ENCODE data around the gene SGIP1. TPM values are rescaled to one million over a fixed set of nuclear protein-coding genes. Genes with fewer than 3 reads are reported as not detected.

Gene SGIP1
- total RNA-seq, 1 donor from 2014 or later = 5.3 TPM

- TF ChIP-seq CTCF (conservative IDR thresholded peaks at IDR 0.05) = no peak
- Mint-ChIP-seq H3K27ac (ENCODE audit: unreplicated experiment) (no peak overlapping the region), H3K27me3 (ENCODE audit: low read depth) (peaks cover 9% of the 10 kb centered on the region), H3K9me3 (no peaks in the 10 kb centered on the region), H3K4me3 (no peak overlapping the region), H3K36me3 (ENCODE audit: low read depth) (no peaks in the 10 kb centered on the region), H3K4me1 (no peaks in the 10 kb centered on the region)
- DNase-seq (ENCODE audit: low read depth, low spot score) = no peak
These were observed 99.2 kb downstream of the SGIP1 start for GRCh38 chr1:66633159-66633558.

- H3K27ac Mint-ChIP-seq (ENCODE audit: unreplicated experiment) = no peak overlapping the region
- no peaks in the 10 kb centered on the region for H3K9me3 Mint-ChIP-seq
- no peak overlapping the region for H3K4me3 Mint-ChIP-seq
- no peaks in the 10 kb centered on the region for H3K36me3 Mint-ChIP-seq (ENCODE audit: low read depth)
- H3K4me1 Mint-ChIP-seq = no peaks in the 10 kb centered on the region
- no peak for TF ChIP-seq CTCF (conservative IDR thresholded peaks at IDR 0.05)
- H3K27me3 Mint-ChIP-seq (ENCODE audit: low read depth) = peaks cover 1% of the 10 kb centered on the region
- DNase-seq (ENCODE audit: low read depth, low spot score) = no peak
These were observed 103.2 kb downstream of the SGIP1 start for GRCh38 chr1:66637146-66637545.

- Mint-ChIP-seq H3K27ac (ENCODE audit: unreplicated experiment) (no peak overlapping the region), H3K9me3 (no peaks in the 10 kb centered on the region), H3K36me3 (ENCODE audit: low read depth) (no peaks in the 10 kb centered on the region), H3K27me3 (ENCODE audit: low read depth) (no peaks in the 10 kb centered on the region), H3K4me1 (no peaks in the 10 kb centered on the region), H3K4me3 (no peak overlapping the region)
- DNase-seq (ENCODE audit: low read depth, low spot score) = no peak
- no peak for TF ChIP-seq CTCF (conservative IDR thresholded peaks at IDR 0.05)
These were observed 108.0 kb downstream of the SGIP1 start for GRCh38 chr1:66641891-66642473.

- TF ChIP-seq CTCF (conservative IDR thresholded peaks at IDR 0.05) = no peak
- Mint-ChIP-seq H3K27ac (ENCODE audit: unreplicated experiment) (no peak overlapping the region), H3K36me3 (ENCODE audit: low read depth) (no peaks in the 10 kb centered on the region), H3K4me3 (no peak overlapping the region), H3K27me3 (ENCODE audit: low read depth) (no peaks in the 10 kb centered on the region), H3K4me1 (no peaks in the 10 kb centered on the region), H3K9me3 (no peaks in the 10 kb centered on the region)
- DNase-seq (ENCODE audit: low read depth, low spot score) = no peak
These were observed 109.0 kb downstream of the SGIP1 start for GRCh38 chr1:66642992-66643391.

GRCh38 chr1:66644331-66644730, 110.4 kb downstream of the SGIP1 start:
- Mint-ChIP-seq H3K9me3 (no peaks in the 10 kb centered on the region), H3K27ac (ENCODE audit: unreplicated experiment) (no peak overlapping the region), H3K27me3 (ENCODE audit: low read depth) (no peaks in the 10 kb centered on the region), H3K36me3 (ENCODE audit: low read depth) (no peaks in the 10 kb centered on the region), H3K4me1 (no peaks in the 10 kb centered on the region), H3K4me3 (no peak overlapping the region)
- no peak for TF ChIP-seq CTCF (conservative IDR thresholded peaks at IDR 0.05)
- no peak for DNase-seq (ENCODE audit: low read depth, low spot score)

Data from neural crest cell (in vitro differentiated cells).